SK-N-SH treated with all-trans-retinoic acid at 6 μM for 48 hours (cell line): Measurements from ENCODE around the gene RNF207.

Experiments used
- ATAC-seq: fragments of 200-7000 bp; cut with Tn5 transposase; 3 replicates; pipeline ENCODE4 v1.9.1; 2020; ENCODE audit warnings: mild to moderate bottlenecking, moderate library complexity
- ARNTL ChIP-seq: fragments of 450-650 bp; formaldehyde crosslinking; IDR thresholded peaks from 2 replicates; pipeline ENCODE4 v1.5.0; 2020; ENCODE audit warnings: low read depth, mild to moderate bottlenecking, moderate library complexity, borderline replicate concordance
- BACH2 ChIP-seq: fragments of 250-450 bp; sonication (Bioruptor Pico); IDR thresholded peaks from 2 replicates; pipeline ENCODE4 v1.9.0; 2021; ENCODE audit warnings: mild to moderate bottlenecking, borderline replicate concordance
- CSDC2 ChIP-seq: fragments of 250-450 bp; sonication (Bioruptor Pico); IDR thresholded peaks from 2 replicates; pipeline ENCODE4 v1.5.0; 2020; ENCODE audit warnings: mild to moderate bottlenecking, moderate library complexity
- ESRRG ChIP-seq: fragments of 250-450 bp; sonication (Bioruptor Pico); IDR thresholded peaks from 2 replicates; pipeline ENCODE4 v1.6.1; 2021; ENCODE audit warnings: mild to moderate bottlenecking
- GLIS3 ChIP-seq: fragments of 250-450 bp; sonication (Bioruptor Pico); IDR thresholded peaks from 2 replicates; pipeline ENCODE4 v1.5.0; 2020; ENCODE audit warnings: mild to moderate bottlenecking, moderate library complexity
- ISL1 ChIP-seq: fragments of 250-450 bp; sonication (Bioruptor Pico); IDR thresholded peaks from 2 replicates; pipeline ENCODE4 v2.1.2; 2022; ENCODE audit warnings: mild to moderate bottlenecking, moderate library complexity
- OSR1 ChIP-seq: fragments of 250-450 bp; sonication (Bioruptor Pico); IDR thresholded peaks from 2 replicates; pipeline ENCODE4 v1.8.0; 2022; ENCODE audit warnings: moderate library complexity, mild to moderate bottlenecking, inconsistent platforms
- PPARA ChIP-seq: fragments of 250-450 bp; sonication (Bioruptor Pico); IDR thresholded peaks from 2 replicates; pipeline ENCODE4 v1.5.0; 2020; ENCODE audit warnings: mild to moderate bottlenecking, borderline replicate concordance
- RARB ChIP-seq: fragments of 250-450 bp; sonication (Bioruptor Pico); IDR thresholded peaks from 2 replicates; pipeline ENCODE4 v1.8.0; 2021; ENCODE audit warnings: mild to moderate bottlenecking, moderate library complexity
- SNAI2 ChIP-seq: fragments of 250-450 bp; sonication (Bioruptor Pico); IDR thresholded peaks from 2 replicates; pipeline ENCODE4 v1.5.0; 2020; ENCODE audit warnings: mild to moderate bottlenecking, moderate library complexity
- TCF4 ChIP-seq: fragments of 250-450 bp; sonication (Bioruptor Pico); IDR thresholded peaks from 2 replicates; pipeline ENCODE4 v1.8.0; 2021; ENCODE audit warnings: mild to moderate bottlenecking, moderate library complexity, borderline replicate concordance
- TOX ChIP-seq: fragments of 250-450 bp; sonication (Bioruptor Pico); IDR thresholded peaks from 2 replicates; pipeline ENCODE4 v1.8.0; 2021; ENCODE audit warnings: mild to moderate bottlenecking, moderate library complexity, borderline replicate concordance
- ZC3H10 ChIP-seq: fragments of 250-450 bp; sonication (Bioruptor Pico); IDR thresholded peaks from 2 replicates; pipeline ENCODE4 v1.5.1; 2021; ENCODE audit warnings: mild to moderate bottlenecking, moderate library complexity
- ZFP3 ChIP-seq: fragments of 250-450 bp; sonication (Bioruptor Pico); IDR thresholded peaks from 2 replicates; pipeline ENCODE4 v1.5.0; 2020; ENCODE audit warnings: mild to moderate bottlenecking, moderate library complexity
- ZFP30 ChIP-seq: fragments of 450-650 bp; formaldehyde crosslinking; IDR thresholded peaks from 2 replicates; pipeline ENCODE4 v1.5.0; 2022; ENCODE audit warnings: mild to moderate bottlenecking, moderate library complexity
- ZNF565 ChIP-seq: fragments of 450-650 bp; formaldehyde crosslinking; conservative IDR thresholded peaks from 2 replicates; pipeline ENCODE4 v1.5.0; 2020; ENCODE audit warnings: low read depth, mild to moderate bottlenecking, moderate library complexity
- ZNF70 ChIP-seq: fragments of 450-650 bp; formaldehyde crosslinking; IDR thresholded peaks from 2 replicates; pipeline ENCODE4 v1.5.0; 2020; ENCODE audit warnings: mild to moderate bottlenecking, moderate library complexity
- ZNF8 ChIP-seq: fragments of 450-650 bp; formaldehyde crosslinking; IDR thresholded peaks from 2 replicates; pipeline ENCODE4 v1.5.0; 2020; ENCODE audit warnings: mild to moderate bottlenecking, moderate library complexity
- TF ChIP-seq, protein P1 (sequence below): fragments of 250-450 bp; sonication (Bioruptor Pico); IDR thresholded peaks from 2 replicates; pipeline ENCODE4 v1.8.0; 2021; ENCODE audit warnings: low read depth, mild to moderate bottlenecking, moderate library complexity, borderline replicate concordance
- TF ChIP-seq, protein P2 (sequence below): fragments of 250-450 bp; sonication (Bioruptor Pico); IDR thresholded peaks from 2 replicates; pipeline ENCODE4 v1.5.1; 2020; ENCODE audit warnings: low read depth, mild to moderate bottlenecking, moderate library complexity

RNF207 gene

DNA sequence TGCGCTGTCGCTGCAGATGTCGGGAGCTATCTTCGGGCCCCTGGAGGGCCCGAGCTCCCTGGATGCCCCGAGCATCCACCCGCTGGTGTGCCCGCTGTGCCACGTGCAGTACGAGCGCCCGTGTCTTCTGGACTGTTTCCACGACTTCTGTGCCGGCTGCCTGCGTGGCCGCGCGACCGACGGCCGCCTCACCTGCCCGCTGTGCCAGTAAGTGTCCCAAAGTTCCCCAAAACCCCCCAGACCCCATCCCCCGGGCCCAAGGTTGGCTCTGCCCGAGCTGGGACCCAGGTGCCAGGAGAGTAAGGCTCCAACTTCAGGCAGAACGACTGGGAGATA lies 569 bp downstream of the RNF207 start:
- TF ChIP-seq RARB (CRISPR knock-in tag) (no peak), ESRRG (CRISPR knock-in tag) (no peak), ZFP30 (CRISPR knock-in tag) (no peak), ISL1 (no peak), CSDC2 (CRISPR knock-in tag) (no peak), ZNF8 (CRISPR knock-in tag) (no peak), PPARA (CRISPR knock-in tag) (no peak), ZFP3 (CRISPR knock-in tag) (no peak)
- TF ChIP-seq, protein P1, sequence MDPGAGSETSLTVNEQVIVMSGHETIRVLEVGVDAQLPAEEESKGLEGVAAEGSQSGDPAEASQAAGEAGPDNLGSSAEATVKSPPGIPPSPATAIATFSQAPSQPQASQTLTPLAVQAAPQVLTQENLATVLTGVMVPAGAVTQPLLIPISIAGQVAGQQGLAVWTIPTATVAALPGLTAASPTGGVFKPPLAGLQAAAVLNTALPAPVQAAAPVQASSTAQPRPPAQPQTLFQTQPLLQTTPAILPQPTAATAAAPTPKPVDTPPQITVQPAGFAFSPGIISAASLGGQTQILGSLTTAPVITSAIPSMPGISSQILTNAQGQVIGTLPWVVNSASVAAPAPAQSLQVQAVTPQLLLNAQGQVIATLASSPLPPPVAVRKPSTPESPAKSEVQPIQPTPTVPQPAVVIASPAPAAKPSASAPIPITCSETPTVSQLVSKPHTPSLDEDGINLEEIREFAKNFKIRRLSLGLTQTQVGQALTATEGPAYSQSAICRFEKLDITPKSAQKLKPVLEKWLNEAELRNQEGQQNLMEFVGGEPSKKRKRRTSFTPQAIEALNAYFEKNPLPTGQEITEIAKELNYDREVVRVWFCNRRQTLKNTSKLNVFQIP (CRISPR knock-in tag): no peak
- no peak for ATAC-seq

DNA sequence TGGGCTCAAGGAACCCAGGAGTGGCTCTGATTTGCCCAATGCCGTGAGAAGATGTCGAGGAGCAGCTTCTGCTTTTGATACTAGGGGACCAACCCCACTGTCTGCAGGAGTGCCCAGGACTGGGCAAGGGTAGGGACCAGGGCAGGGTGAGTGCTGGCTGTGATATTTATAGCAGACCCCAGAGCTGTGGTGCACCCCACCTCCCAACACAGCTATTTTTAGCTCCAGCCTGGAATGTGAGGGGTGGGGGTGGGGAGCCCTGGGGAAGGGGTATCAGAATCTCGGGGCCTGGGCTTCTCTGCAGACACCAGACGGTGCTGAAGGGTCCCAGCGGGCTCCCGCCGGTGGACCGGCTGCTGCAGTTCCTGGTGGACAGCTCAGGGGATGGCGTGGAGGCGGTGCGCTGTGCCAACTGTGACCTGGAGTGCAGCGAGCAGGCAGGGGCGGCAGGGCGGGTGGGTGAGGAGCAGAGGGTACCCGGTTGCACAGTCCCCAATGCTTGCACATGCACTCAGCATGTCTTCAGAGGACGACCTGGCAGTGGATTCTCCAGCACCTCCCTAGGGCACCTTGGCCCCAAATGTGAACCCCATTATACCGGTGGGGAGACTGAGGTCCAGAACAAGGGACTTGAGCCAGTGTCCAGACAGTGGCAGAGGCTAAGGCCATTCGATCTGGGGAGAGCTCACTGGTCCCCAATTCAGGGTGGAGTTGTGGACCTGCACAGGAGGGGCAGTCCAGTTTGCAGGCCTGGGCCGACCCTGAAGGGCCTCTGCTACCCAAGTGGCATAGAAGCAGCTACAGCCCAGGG lies 1.4 kb downstream of the RNF207 start:
- ATAC-seq: no peak
- TF ChIP-seq ZNF70 (CRISPR knock-in tag): no peak
- TF ChIP-seq TCF4 (CRISPR knock-in tag): no peak
- TF ChIP-seq GLIS3 (CRISPR knock-in tag): no peak
- TF ChIP-seq ZNF565 (CRISPR knock-in tag): no peak
- TF ChIP-seq SNAI2: no peak
- TF ChIP-seq ZFP30 (CRISPR knock-in tag): no peak
- TF ChIP-seq BACH2 (CRISPR knock-in tag): no peak
- TF ChIP-seq, protein P1 (CRISPR knock-in tag): no peak
- no peak for TF ChIP-seq ISL1
- TF ChIP-seq OSR1 (CRISPR knock-in tag): no peak
- TF ChIP-seq ESRRG (CRISPR knock-in tag): no peak
- TF ChIP-seq, protein P2, sequence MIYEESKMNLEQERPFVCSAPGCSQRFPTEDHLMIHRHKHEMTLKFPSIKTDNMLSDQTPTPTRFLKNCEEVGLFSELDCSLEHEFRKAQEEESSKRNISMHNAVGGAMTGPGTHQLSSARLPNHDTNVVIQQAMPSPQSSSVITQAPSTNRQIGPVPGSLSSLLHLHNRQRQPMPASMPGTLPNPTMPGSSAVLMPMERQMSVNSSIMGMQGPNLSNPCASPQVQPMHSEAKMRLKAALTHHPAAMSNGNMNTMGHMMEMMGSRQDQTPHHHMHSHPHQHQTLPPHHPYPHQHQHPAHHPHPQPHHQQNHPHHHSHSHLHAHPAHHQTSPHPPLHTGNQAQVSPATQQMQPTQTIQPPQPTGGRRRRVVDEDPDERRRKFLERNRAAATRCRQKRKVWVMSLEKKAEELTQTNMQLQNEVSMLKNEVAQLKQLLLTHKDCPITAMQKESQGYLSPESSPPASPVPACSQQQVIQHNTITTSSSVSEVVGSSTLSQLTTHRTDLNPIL (CRISPR knock-in tag): no peak
- no peak for TF ChIP-seq ZFP3 (CRISPR knock-in tag)
- no peak for TF ChIP-seq ARNTL (CRISPR knock-in tag)
- TF ChIP-seq RARB (CRISPR knock-in tag): no peak
- no peak for TF ChIP-seq ZC3H10 (CRISPR knock-in tag)
- TF ChIP-seq CSDC2 (CRISPR knock-in tag): no peak
- no peak for TF ChIP-seq PPARA (CRISPR knock-in tag)

DNA sequence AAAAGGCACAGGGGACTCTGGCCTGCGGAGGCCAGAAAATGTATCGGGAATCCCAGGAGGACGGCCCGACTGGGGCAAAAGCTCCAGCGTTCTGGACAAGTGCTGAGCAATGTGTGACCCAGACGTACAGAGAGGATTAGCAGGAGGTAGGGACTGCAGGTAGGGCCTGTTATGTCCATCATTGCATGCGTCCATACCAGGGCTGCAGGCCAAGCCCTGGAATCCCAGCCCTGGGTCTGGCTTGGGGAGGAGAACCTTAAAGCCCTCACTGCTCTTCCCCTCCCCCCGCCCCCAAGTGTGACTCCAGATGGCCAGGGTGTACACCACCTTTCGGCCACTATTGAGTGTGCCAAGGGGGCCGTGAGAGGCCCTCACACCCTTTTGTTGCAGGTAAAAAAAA lies 2.0 kb downstream of the RNF207 start:
- no peak for ATAC-seq
- TF ChIP-seq, protein P1 (CRISPR knock-in tag): no peak
- TF ChIP-seq RARB (CRISPR knock-in tag) (no peak), ZNF565 (CRISPR knock-in tag) (no peak), CSDC2 (CRISPR knock-in tag) (no peak), ESRRG (CRISPR knock-in tag) (no peak), ZNF8 (CRISPR knock-in tag) (no peak), PPARA (CRISPR knock-in tag) (no peak), TCF4 (CRISPR knock-in tag) (no peak), SNAI2 (no peak), ZNF70 (CRISPR knock-in tag) (no peak), TOX (CRISPR knock-in tag) (no peak)
